C4-2B (cell line): ENCODE data around the gene STK17A.

Experiments used
- ZFX ChIP-seq: fragments of 450-650 bp; IDR thresholded peaks from 2 replicates; pipeline ENCODE4 v1.6.1; 2017
- TF ChIP-seq, protein P1 (sequence below): fragments of 450-650 bp; conservative IDR thresholded peaks from 2 replicates; pipeline ENCODE4 v1.5.1; 2017; ENCODE audit warnings: mild to moderate bottlenecking

DNA sequence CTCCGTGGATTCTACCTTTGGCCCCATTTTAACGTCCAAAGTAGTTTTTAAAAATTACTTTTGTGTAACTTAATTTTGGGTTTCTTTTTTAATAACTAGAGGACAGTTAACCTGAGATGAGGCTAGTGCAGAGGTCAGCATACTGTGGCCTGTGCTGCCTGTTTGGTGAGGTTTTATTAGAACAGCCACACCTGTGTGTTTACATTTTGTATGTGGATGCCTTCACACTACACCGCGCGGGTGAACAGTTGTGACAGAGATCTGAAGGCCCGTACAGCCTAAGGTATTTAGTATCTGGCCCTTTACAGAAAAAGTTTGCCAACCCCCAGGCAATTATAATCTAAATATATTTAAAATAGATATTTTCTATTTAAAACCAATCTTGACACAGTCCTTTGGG, 46.9 kb downstream of the STK17A start:
- TF ChIP-seq, protein P1, sequence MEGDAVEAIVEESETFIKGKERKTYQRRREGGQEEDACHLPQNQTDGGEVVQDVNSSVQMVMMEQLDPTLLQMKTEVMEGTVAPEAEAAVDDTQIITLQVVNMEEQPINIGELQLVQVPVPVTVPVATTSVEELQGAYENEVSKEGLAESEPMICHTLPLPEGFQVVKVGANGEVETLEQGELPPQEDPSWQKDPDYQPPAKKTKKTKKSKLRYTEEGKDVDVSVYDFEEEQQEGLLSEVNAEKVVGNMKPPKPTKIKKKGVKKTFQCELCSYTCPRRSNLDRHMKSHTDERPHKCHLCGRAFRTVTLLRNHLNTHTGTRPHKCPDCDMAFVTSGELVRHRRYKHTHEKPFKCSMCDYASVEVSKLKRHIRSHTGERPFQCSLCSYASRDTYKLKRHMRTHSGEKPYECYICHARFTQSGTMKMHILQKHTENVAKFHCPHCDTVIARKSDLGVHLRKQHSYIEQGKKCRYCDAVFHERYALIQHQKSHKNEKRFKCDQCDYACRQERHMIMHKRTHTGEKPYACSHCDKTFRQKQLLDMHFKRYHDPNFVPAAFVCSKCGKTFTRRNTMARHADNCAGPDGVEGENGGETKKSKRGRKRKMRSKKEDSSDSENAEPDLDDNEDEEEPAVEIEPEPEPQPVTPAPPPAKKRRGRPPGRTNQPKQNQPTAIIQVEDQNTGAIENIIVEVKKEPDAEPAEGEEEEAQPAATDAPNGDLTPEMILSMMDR = no peak
- no peak for TF ChIP-seq ZFX
